Activated CD8-positive, alpha-beta memory T cell treated with anti-CD3 and anti-CD28 coated beads for 4 hours (primary cell): ENCODE measurements around the gene CYP2A13.
"Not testable (repeated sequence)": the region's sequence is repeated elsewhere in the genome, so short reads cannot be mapped to it uniquely, and the experiment has no call there.

Experiments
- DNase-seq, 2 donors: peaks; one replicate each; pipeline ENCODE4 v3.0.0-alpha.2; 2020; ENCODE audit warnings: low read depth in 2 of 2

CYP2A13 gene, protein sequence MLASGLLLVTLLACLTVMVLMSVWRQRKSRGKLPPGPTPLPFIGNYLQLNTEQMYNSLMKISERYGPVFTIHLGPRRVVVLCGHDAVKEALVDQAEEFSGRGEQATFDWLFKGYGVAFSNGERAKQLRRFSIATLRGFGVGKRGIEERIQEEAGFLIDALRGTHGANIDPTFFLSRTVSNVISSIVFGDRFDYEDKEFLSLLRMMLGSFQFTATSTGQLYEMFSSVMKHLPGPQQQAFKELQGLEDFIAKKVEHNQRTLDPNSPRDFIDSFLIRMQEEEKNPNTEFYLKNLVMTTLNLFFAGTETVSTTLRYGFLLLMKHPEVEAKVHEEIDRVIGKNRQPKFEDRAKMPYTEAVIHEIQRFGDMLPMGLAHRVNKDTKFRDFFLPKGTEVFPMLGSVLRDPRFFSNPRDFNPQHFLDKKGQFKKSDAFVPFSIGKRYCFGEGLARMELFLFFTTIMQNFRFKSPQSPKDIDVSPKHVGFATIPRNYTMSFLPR

GRCh38 chr19:41088151-41088550, at the start of gene CYP2A13:
TSS of gene CYP2A13 (plus strand) at chr19:41088451. CDS start at chr19:41088472, 21 bp downstream.
- DNase-seq: no peak

- no peak for DNase-seq
Observed at GRCh38 chr19:41039806-41040205, 48.4 kb upstream of the CYP2A13 start.

DNA sequence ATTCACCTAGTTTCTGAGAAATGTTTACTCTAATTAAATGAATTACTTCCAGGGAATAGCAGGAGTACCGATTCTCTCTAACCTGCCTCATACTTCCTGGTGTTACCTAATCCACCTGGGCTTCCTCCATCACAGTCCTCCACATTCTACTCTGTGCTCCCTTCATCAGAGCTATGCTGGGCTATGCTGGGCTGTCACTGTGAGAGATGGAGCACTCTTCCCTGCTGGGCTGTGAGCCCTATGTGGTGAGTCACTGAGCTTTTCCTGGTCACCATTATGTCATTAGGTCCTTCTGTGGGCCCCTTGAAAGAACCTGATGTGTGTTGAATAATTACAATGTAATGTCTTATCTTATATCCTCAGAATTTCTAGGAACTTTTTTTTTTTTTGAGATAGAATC, 43.2 kb upstream of the CYP2A13 start:
- DNase-seq: not testable (repeated sequence)

DNA sequence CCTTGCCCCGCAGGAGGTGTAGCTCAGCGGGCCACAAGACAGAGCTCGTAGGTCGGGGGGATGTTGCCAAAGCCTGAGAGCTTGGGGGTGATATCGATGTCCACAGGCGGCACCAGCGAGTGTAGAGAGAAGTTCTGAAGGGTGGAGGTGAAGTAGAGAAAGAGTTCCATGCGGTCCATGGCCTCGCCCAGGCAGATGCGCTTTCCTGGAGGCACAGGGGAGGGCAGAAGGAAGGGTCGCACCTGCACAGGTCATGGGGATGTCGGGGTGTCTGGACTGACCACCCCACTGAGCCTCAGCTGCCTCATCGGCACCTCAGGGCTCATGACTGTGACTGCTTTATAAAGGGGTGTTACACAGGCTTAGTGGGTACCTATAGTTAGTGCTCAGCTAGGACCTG, 37.8 kb upstream of the CYP2A13 start:
- DNase-seq: no peak

DNA sequence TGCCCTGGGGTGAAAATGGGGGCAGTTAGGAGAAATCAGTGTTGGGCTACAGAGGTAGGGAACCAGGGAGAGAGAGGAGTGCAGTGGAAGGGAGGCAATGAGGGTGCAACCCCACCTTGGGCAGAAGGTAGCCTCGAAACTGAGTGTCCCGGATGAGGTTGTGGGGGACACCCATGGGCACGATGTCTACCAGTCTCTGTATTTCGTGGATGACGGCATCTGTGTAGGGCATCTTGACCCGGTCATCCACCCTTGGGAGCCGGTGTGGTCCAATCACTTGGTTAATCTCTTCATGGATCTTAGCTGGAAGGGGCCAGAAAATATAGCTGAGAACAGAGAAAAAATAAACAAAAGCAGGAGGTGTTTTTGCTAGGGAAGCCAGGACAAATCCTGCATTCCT, 36.1 kb upstream of the CYP2A13 start:
- not testable (repeated sequence) for DNase-seq

GRCh38 chr19:41053331-41053730, 34.9 kb upstream of the CYP2A13 start:
- DNase-seq: not testable (repeated sequence)

DNA sequence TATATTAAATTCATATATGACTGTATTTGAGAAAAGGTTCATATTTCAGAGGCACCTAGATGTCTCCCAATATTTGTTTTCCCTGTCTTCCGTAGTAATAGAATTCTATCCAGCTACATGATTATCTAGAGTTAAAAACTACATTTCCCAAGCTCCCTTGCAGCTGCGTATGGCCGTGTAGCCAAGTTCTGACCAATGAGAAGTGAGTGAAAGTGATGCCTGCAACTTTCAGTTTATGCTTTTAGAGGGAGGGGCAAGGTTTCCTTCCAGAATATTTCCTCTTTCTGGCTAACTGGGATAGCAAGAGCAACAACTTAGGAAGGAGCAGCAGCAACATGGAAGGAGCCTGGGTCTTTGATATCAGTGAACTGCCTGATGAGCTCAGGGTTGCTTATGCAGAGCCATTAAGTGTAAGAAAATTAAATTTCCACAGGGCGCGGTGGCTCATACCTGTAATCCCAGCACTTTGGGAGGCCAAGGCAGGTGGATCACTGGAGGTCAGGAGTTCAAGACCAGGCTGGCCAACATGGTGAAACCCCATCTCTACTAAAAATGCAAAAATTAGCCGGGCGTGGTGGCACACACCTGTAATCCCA, 23.2 kb upstream of the CYP2A13 start:
- DNase-seq: no peak

DNA sequence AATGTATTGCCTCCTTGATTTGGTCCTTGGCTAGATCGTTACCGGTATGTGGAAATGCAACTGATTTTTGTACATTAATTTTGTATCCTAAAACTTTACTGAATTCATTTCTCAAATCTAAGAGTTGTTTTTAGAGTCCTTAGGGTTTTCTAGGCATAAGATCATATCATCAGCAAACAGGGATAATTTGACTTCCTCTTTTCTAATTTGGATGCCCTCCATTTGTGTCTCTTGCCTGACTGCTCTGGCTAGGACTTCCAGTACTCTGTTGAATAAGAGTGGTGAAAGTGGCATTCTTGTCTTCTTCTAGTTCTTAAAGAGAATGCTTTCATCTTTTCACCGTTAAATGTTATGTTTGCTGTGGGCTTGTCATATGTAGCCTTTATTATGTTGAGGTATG, 12.0 kb upstream of the CYP2A13 start:
- no peak for DNase-seq

DNA sequence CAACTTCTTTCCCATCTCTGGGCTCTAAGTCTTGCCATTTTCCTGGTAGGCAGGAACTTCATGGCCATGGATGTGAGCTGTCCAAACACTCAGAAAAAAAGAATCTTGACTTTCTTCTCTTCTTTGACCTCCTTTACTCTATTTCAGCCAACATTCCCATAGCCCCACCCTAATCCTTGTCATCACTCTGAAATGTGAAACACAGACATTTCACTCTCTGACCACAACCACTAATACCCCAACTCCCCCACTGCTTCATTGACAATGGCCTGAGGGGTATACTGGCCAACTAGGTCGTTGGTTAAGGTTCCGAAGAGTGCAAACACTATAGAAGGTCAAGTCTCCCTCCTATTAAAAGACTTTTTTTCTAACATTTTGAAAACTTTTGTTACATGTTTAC, 4.7 kb upstream of the CYP2A13 start:
- no peak for DNase-seq

- no peak for DNase-seq
Observed at GRCh38 chr19:41085748-41086415, 2.4 kb upstream of the CYP2A13 start.

- DNase-seq: no peak
Observed at GRCh38 chr19:41089959-41090358, 1.7 kb downstream of the CYP2A13 start.

- no peak for DNase-seq
Observed at GRCh38 chr19:41095703-41096102, 7.5 kb downstream of the CYP2A13 start.

- DNase-seq: no peak
Observed at GRCh38 chr19:41096353-41096752, 8.1 kb downstream of the CYP2A13 start.

DNA sequence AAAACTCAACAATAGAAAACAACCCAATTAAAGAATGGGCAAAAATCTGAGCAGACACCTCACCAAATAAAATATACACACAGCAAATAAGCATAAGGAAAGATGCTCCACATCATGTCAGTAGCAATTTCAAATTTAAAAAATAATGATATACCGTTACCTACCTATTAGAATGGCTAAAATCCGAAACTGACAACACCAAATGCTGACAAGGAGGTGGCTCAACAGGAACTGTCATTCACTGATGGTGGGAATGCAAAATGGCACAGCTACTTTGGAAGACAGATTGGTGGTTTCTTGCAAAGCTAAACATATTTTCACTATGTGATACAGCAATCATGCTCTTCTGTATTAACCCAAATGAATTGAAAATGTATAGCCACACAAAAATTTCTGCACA, 9.1 kb downstream of the CYP2A13 start:
- DNase-seq: no peak

GRCh38 chr19:41098762-41099161, 10.5 kb downstream of the CYP2A13 start:
- no peak for DNase-seq

- not testable (repeated sequence) for DNase-seq
Observed at GRCh38 chr19:41102210-41102609, 14.0 kb downstream of the CYP2A13 start.

DNA sequence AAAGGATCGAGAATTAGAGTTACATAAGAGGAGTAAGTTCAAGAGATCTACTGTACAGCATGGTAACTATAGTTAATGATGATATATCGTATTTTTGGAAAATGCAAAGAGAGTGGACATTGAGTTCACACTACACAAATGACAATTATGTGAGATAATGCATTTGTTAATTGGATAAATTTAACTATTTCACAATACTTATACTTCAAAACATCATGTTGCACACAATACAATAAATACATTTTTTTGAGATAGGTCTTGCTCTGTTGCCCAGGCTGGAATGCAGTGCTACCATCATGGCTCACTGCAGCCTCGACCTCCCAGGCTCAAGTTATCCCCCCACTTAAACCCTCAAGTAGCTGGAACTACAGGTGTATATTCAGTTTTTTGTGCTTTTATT, 17.9 kb downstream of the CYP2A13 start:
- DNase-seq: no peak

DNA sequence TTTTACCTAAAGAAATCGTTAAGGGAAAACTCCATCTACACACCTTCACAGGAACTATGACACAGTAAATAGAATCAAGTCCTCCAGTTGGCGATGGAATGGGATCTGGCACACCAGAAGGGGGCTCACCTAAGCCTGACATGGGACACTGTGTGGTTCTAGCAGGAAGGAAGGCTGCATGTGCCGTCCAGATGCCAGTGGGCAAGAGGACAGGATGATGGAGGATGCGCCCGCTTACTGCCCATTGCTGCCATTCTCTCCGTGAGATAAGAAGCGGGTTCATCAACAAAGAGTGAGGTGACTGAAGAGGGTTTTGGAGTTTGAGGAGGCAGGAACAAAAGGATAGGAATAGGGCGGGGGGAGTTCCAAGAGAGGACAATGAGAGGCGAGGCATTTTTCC, 23.0 kb downstream of the CYP2A13 start:
- DNase-seq: no peak

DNA sequence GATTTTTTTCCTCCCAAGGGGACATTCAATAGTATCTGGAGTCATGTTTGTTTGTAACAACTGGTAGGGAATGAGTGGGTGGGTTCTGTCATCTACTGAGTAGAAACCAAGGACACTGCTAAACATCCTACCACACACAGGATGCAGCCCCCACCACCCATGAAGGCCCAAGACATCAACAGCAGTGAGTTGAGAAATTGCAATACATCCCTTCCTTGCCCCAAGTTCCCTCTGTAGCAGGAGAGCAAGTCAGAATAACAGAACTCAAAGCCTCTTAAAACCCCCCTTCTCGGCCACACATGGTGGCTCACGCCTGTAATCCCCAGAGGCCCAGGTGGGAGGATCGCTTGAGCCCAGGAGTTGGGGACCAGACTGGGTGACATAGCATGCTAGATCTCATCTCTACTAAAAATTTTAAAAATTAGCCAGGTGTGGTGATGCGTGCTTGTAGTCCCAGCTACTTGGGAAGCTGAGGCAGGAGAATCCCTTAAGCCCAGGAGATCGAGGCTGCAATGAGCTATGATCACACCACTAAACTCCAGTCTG, 23.6 kb downstream of the CYP2A13 start:
- no peak for DNase-seq

GRCh38 chr19:41112728-41113290, 24.6 kb downstream of the CYP2A13 start:
- no peak for DNase-seq

- DNase-seq: no peak
Observed at GRCh38 chr19:41114132-41114531, 25.9 kb downstream of the CYP2A13 start, which contains the start of gene CYP2F1. TSS of gene CYP2F1 (plus strand) at chr19:41114432. CDS start at chr19:41116189, 1,757 bp downstream.

DNA sequence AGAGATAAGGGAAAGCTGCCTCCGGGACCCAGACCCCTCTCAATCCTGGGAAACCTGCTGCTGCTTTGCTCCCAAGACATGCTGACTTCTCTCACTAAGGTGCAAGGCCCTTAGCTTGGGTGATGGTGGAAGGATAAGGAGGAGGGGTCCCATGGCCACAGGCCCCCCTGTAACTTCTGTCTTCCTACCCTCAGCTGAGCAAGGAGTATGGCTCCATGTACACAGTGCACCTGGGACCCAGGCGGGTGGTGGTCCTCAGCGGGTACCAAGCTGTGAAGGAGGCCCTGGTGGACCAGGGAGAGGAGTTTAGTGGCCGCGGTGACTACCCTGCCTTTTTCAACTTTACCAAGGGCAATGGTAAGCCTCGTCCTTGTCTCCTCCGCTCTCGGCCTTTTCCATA, 28.0 kb downstream of the CYP2A13 start:
- no peak for DNase-seq
